ENCODE results near the gene ACSL3.
"Not testable (repeated sequence)": the region's sequence is repeated elsewhere in the genome, so short reads cannot be mapped to it uniquely, and the experiment has no call there.

The ACSL3 gene

GRCh38 chr2:222979484-222979883 lies 118.6 kb downstream of the ACSL3 start:
- no peak for DNase-seq

- DNase-seq = no peak
Measured at GRCh38 chr2:222982010-222982908, 121.4 kb downstream of the ACSL3 start.

GRCh38 chr2:222982909-222983265 lies 122.1 kb downstream of the ACSL3 start:
- DNase-seq = no peak

- no peak for DNase-seq
Measured at GRCh38 chr2:222984908-222985307, 124.1 kb downstream of the ACSL3 start.

- no peak for DNase-seq
Measured at GRCh38 chr2:222989431-222989830, 128.6 kb downstream of the ACSL3 start.

- not testable (repeated sequence) for DNase-seq
Measured at GRCh38 chr2:222990206-222990605, 129.4 kb downstream of the ACSL3 start.

- DNase-seq = no peak
Measured at GRCh38 chr2:222992137-222992536, 131.3 kb downstream of the ACSL3 start.

All from activated CD4-positive, alpha-beta T cell treated with anti-CD3 and anti-CD28 coated beads, Interleukin-2, amount 50 U/mL, for 1 hour (primary cell).